ELR (cell line): ENCODE results near the gene BUD23.
"Not testable (repeated sequence)": the region's sequence is repeated elsewhere in the genome, so short reads cannot be mapped to it uniquely, and the experiment has no call there.

Experiments
- DNase-seq: peaks from one replicate; pipeline ENCODE4 v3.0.0-alpha.2; 2015; ENCODE audit warnings: low read depth

The BUD23 gene

DNA sequence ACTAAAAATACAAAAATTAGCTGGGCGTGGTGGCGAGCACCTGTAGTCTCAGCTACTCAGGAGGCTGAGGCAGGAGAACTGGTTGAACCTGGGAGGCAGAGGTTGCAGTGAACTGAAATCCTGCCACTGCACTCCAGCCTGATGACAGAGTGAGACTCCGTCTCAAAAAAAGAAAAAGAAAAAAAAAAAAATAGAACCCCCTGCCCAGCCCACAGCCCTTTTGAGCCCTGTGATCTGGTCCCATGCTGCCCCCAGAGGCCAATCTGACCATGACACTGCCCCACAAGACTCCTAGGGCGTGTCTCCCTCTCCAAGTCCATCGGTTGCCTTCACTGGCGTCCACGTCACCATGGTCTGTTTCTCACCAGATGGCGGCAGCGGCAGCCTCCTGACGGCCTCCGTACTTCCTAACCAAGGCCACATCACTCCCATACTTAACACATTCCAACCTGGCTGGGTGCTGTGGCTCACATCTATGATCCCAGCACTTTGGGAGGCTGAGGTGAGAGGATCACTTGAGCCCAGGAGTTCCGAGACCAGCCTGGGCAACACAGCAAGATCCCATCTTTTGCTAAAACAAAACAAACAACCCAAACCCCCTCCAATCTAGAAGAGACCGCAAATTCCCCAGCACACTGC lies 18.1 kb downstream of the BUD23 start:
- peak; percentile 78 for DNase-seq

- no peak for DNase-seq
These were observed 18.8 kb downstream of the BUD23 start for GRCh38 chr7:73702226-73702625.

GRCh38 chr7:73702665-73703064 lies 19.3 kb downstream of the BUD23 start:
- DNase-seq: no peak

DNA sequence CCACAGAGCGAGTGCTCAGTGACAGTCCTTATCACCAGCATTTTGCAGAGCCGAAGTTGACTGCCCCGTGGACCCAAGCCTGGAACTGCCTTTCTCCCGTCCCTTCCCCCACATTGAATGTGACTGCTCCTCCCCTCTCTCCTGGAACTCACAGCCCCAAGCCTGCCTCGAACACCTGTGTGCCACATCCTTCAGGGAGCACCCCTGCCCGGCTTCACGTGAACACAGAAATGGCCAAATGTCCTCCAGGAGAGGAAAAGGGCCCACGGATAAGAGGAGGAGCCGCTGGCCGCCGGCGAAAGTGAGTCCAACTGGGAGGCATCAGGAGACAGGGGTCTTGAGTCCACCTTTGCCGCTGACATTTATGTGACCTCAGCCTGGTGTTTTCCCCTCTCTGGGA lies 19.8 kb downstream of the BUD23 start:
- no peak for DNase-seq

- DNase-seq: no peak
These were observed 20.6 kb downstream of the BUD23 start for GRCh38 chr7:73703757-73704639.

- DNase-seq: no peak
These were observed 21.5 kb downstream of the BUD23 start for GRCh38 chr7:73704640-73705550.

DNA sequence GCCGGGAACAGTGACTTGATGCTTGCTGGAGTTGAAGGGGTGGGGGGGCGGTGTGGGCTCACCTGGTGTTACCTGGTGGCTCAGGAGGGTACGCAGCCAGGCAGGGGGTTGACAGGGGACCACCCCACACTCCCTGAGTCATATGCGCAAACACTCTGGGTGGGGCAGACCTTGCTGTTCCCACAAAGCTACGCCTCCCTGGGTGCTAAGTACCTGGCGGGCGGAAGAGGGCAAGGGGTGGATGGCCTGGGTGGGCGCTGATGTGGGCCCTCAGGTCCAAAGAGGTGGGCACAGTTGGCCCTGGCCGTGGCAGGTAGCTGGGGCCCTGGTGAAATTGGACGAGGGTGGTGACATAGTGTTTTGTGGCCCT lies 22.1 kb downstream of the BUD23 start:
- DNase-seq: no peak

DNA sequence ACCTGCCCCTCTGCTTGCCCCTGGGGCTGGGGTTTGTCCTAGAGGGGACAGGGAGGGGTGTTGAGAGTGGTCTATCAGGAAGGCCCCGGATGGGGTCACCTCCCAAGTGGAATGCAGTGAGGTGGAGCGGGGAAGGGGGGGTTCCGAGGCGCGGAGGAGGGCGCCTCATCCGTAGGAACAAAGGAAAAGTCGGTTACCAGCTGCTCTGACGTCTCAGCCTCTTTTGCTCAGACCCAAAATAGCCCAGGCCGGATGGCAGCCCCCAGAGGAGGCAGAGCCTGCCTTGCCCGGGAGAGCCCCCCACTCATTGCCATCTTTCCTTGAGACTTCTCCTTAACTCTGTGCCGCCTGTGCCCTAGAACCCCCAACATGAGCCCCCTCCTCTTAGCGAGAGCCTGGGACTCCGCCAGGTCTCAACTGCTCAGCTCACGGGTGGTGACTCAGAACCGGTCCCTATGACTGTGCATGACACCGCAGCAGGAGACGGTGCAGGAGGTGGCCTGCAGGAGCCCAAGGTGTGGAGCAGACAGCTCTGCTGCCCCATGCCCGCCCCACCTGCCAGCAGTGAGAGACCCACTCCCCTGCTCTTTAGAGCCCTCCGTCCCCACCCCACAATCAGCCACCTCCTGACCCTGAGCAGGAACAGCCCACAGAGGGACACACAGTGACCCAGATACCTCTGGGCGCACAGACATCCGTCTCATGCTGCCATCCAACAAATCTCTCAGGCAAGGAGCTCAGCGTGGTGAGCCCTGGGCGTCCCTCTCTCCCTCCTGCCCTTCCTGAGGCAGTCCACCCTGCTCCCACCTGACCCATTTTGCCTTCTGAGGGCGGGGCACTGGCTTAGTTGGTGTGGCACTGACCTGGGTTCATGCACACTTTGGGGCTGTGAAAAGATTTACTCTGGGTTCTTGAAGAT lies 23.0 kb downstream of the BUD23 start:
- DNase-seq: peak; percentile 72

GRCh38 chr7:73707045-73707631 lies 23.7 kb downstream of the BUD23 start:
- DNase-seq: no peak

DNA sequence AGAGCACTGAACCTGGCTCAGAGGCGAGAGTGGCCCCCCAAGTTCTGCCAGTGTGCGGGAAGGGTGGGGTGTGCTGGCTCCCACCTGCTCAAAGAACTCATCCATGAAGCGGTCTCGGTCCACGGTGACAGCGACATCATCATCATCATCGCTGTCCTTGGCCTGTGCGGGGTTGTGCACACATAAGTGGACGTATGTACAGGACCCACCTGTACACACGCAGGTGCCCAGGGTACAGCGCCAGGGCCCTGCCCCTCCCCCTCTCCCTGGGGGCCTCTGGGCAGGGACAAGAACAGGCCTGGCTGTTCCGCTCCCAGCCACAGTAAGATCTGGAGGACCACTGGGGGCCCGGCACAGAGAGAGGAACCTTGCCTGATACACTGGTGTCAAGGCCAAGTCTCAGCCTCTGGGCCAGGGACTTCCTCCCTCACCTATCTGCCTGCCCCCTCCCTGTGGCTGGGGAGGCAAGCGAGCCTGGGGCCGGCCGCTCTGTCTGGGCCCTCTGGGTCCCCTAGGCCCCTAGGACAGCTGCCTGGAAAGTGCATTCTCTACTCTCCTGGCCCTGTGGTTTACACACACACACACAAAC lies 25.7 kb downstream of the BUD23 start:
- DNase-seq: no peak

- DNase-seq: no peak
These were observed 29.4 kb downstream of the BUD23 start for GRCh38 chr7:73712773-73713172.

DNA sequence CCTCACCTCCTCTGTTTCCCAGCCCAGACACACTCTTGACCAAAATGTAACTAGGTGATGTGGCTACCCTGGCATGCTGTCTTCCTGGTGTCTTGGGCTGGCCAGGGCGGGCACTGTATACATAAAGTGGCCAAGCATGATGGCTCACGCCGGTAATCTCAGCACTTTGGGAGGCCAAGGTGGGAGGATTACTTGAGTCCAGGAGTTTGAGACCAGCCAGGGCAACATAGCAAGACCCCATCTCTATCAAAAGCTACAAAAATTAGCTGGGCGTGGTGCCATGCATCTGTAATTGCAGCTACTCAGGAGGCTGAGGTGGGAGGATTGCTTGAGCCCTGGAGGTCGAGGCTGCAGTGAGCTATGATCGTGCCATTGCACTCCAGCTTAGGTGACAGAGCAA lies 29.9 kb downstream of the BUD23 start:
- not testable (repeated sequence) for DNase-seq

DNA sequence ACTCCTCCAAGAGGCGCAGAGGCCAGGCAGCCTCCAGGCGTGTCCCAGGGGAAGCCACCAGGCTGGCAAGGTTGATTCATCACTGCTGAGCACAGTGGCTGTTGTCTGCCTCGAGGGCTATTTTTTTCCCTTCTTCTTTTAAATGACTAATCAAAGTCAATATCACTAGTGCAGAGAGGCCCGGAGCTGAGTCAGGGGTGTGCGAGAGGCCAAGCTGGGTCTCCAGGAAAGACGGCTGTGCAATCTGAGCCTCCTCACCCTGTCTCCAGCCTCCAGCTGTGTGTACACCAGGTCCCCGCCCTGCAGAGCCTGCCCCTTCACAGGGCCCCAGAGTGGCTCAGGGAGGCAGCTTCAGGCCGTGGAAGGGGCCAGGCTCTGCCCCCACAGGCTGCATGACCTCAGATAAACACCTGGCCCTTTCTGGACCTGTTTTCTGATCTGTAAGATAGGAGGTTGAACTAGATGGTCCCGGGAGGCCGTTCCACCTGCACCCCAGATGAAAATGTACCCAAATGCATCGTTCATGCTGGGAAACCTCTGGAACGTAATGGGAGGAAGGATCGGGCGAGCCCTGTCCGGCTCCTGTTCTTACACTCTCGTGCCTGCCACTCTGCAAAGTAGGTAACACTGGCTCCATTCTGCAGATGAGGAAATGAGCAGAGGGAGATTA lies 32.4 kb downstream of the BUD23 start:
- DNase-seq: peak; percentile 99

DNA sequence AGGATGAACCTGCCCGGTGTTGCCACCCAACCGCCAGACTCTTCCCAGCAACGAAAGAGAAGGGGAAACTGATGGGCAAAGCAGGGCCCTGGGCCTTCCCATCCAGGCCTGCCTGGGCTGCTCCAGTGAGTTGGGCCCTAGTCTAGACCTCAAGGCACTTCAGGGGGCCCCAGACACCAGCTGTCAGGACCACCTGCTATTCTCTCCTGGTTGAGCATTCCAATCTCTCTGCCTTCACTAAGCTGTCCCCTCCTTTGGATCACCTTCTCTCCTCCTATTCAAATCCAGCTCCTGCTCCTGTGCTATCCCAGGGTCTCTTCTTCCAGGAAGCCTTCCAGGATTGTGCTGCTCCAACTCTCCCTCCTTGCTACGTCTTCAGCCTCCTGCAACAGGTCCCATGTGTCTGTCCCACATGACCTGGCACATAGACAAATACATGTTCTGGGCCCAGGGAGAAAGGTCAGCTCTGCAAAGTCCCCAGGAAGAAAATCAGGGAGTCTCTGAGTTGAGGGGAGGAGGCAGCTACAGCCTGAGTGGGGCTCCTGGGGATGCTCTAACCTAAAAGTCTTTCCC lies 33.0 kb downstream of the BUD23 start:
- DNase-seq: no peak

DNA sequence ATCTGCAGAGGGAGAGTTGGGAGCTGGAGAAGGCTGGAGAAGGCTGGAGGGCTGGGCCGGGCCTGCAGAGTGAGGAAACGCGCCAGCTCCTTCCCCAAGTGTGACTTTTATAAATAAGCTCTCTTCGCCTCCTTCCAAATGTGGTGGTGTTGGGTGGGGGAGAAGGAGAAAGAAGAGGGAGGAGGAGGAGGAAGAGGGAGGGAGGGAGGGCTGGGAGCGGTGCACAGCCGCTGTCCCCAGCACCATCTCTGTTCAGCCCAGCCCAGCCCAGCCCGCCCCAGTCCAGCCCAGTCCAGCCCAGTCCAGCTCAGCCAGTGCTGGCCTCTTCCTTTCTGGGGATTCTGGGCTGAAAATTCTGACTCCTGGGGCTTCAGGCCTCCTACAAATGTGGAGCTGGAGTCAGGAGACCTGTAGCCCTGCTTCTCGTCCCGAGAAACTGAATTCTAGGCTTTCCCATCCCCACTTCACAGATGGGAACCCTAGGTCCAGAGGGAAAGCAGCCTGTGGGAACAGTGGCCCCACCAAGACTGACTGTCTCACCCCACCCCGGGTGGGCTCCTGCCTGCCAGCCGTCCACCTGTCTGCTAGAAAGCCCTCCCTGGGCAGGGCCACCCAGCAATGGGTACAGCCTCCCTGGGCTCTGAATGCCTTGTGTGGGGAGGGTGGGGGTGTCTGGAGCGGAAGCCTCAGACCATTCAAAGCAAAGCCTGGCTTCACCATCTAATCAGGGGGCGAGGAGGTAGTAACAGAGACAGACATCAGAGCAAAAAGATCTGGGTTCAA lies 33.8 kb downstream of the BUD23 start:
- peak; percentile 41 for DNase-seq

DNA sequence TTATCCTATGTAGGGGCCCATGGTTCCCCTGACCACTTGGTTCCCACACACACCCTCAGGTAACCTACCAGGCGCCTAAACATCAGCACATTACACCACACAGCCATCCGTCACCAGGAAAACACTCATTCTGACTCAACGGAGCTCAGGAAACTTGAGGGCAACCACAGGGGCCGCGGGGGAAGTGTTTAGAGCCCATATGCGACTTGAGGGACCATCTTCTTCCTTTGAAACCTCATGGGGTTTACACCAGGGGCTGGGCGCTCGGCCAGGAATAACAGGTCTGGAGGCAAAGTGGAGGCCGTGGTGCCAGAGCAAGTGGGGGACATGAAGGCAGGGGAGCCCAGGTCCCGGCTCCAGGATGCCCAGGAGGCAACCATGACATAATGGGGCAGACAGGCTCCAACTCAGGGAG lies 34.6 kb downstream of the BUD23 start:
- peak; percentile 98 for DNase-seq

- no peak for DNase-seq
These were observed 35.1 kb downstream of the BUD23 start for GRCh38 chr7:73718438-73718881.

DNA sequence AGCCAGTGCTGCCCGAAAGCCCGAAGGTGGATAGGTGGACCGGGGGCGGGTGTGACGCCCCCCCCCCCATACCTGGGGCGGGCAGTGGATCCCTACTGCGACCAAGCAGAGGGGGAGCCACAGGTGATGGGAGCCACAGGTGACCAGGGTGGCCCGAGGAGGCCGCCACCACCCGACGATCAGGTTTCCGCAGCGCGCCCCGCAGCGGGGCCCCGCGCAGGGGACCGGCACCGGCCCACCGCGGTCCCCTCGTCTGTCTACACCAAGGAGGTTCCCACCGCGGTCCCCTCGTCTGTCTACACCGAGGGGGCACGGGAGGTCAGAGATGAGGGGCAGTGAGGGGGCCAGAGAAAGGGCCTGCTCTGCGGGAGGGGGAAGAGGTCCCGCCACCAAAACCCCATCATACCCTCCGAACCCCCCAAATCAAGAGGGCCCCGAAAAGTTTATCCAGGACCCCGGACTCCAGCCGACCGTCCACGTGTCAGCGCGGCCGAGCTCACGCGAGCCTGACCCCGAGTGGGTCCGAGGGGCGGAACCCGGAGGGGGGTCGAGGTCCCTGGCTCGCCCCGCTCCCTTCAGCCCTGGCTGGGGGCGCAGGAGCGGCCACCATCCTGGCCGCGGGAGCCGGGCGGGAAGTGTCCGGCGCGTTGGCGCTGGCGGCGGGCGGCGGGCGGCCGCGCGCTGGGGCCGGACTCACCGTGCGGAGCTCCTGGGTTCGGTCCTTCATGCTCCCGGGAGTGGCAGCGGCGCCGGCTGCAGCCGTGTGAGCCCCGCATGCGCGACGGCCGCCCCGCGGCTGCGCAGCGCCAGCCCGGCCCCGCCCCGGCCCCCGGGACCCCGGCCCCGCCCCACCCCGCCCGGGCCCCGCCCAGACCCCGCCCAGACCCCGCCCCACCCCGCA lies 35.8 kb downstream of the BUD23 start, which contains the start of gene STX1A:
Gene STX1A, minus strand, starts transcription at position 765 of the 901 bp plus-strand sequence. Its CDS starts 38 bp downstream, at position 727.
- peak; percentile 80 for DNase-seq
